PC-3 (cell line): ENCODE results near the gene AIG1.

ENCODE experiments used
- EZH2 ChIP-seq: fragments of 300-600 bp; sonication (generic); IDR thresholded peaks from one replicate; pipeline ENCODE4 v1.6.1; 2017; ENCODE audit warnings: antibody characterized with exemption, mild to moderate bottlenecking, low read length; ENCODE audit not compliant: unreplicated experiment
- TF ChIP-seq, protein P1 (sequence below): fragments of 300-600 bp; sonication (generic); conservative IDR thresholded peaks from 2 replicates; pipeline ENCODE4 v1.5.1; 2017; ENCODE audit warnings: antibody characterized with exemption, low read depth, mild to moderate bottlenecking, low read length

DNA sequence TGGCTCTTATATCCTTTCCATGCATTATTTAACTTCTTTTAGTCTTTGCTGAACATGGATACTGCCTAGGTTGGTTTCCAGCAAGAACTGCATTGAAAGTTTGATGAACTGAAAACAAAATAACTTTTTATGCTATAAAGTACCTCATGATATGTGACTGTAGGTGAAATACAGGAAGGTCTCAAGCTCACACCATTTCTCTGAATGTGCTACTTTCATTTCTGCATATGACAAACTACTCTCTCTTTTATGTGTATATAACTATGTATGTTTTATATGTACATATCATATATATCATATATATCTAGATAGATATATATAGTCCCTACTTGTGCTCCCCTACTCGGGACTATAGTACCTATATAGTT lies 65.9 kb downstream of the AIG1 start:
- TF ChIP-seq, protein P1, sequence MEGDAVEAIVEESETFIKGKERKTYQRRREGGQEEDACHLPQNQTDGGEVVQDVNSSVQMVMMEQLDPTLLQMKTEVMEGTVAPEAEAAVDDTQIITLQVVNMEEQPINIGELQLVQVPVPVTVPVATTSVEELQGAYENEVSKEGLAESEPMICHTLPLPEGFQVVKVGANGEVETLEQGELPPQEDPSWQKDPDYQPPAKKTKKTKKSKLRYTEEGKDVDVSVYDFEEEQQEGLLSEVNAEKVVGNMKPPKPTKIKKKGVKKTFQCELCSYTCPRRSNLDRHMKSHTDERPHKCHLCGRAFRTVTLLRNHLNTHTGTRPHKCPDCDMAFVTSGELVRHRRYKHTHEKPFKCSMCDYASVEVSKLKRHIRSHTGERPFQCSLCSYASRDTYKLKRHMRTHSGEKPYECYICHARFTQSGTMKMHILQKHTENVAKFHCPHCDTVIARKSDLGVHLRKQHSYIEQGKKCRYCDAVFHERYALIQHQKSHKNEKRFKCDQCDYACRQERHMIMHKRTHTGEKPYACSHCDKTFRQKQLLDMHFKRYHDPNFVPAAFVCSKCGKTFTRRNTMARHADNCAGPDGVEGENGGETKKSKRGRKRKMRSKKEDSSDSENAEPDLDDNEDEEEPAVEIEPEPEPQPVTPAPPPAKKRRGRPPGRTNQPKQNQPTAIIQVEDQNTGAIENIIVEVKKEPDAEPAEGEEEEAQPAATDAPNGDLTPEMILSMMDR, result no peak
- no peak for TF ChIP-seq EZH2
